ENCODE data around the gene CEACAM18. TPM values are rescaled to one million over a fixed set of nuclear protein-coding genes. Genes with fewer than 3 reads are reported as not detected.
"Not testable (repeated sequence)": the region's sequence is repeated elsewhere in the genome, so short reads cannot be mapped to it uniquely, and the experiment has no call there.

Gene CEACAM18
- not detected in 2 replicates for total RNA-seq (2014; rRNA removed; shearing (Covaris generic); ENCODE audit: low replicate concordance)

- no peaks in the 10 kb centered on the region for H3K36me3 ChIP-seq
- DNase-seq: no peak
- peaks cover 5% of the 10 kb centered on the region for H3K27me3 ChIP-seq
- no peak within 1 kb of the TSS for H3K4me3 ChIP-seq
- no peaks in the 10 kb centered on the region for H3K9me3 ChIP-seq
Measured at GRCh38 chr19:51478381-51479234, at the start of gene CEACAM18. TSS of gene CEACAM18 (plus strand) at chr19:51478539.

GRCh38 chr19:51430221-51430620 lies 48.1 kb upstream of the CEACAM18 start:
- peaks cover 8% of the 10 kb centered on the region; the same call in 1 of the 2 replicates for H3K27me3 ChIP-seq
- no peaks in the 10 kb centered on the region for H3K36me3 ChIP-seq
- no peak overlapping the region for H3K4me3 ChIP-seq
- DNase-seq: no peak
- H3K9me3 ChIP-seq: no peaks in the 10 kb centered on the region

GRCh38 chr19:51431124-51431523 lies 47.2 kb upstream of the CEACAM18 start:
- no peak for DNase-seq
- Histone ChIP-seq H3K4me3 (no peak overlapping the region), H3K27me3 (peaks cover 8% of the 10 kb centered on the region; the same call in 1 of the 2 replicates)

GRCh38 chr19:51433043-51433442 lies 45.3 kb upstream of the CEACAM18 start:
- H3K36me3 ChIP-seq: no peaks in the 10 kb centered on the region
- no peak overlapping the region for H3K4me3 ChIP-seq
- no peak for DNase-seq
- H3K9me3 ChIP-seq: no peaks in the 10 kb centered on the region
- peaks cover 11% of the 10 kb centered on the region; the same call in 1 of the 2 replicates for H3K27me3 ChIP-seq

More at GRCh38 chr19:51431124-51431523, 47.2 kb upstream of the CEACAM18 start:
- no peaks in the 10 kb centered on the region for H3K36me3 ChIP-seq
- H3K9me3 ChIP-seq: no peaks in the 10 kb centered on the region

- Histone ChIP-seq H3K36me3 (no peaks in the 10 kb centered on the region), H3K4me3 (no peak overlapping the region), H3K27me3 (peaks cover 16% of the 10 kb centered on the region; the same call in 1 of the 2 replicates), H3K9me3 (no peaks in the 10 kb centered on the region)
- DNase-seq: no peak
Measured at GRCh38 chr19:51434456-51434855, 43.9 kb upstream of the CEACAM18 start.

- Histone ChIP-seq H3K36me3 (no peaks in the 10 kb centered on the region), H3K4me3 (no peak overlapping the region), H3K27me3 (peaks cover 37% of the 10 kb centered on the region), H3K9me3 (no peaks in the 10 kb centered on the region)
- DNase-seq: no peak
Measured at GRCh38 chr19:51439021-51439465, 39.3 kb upstream of the CEACAM18 start.

GRCh38 chr19:51440052-51440451 lies 38.3 kb upstream of the CEACAM18 start:
- no peak for DNase-seq
- Histone ChIP-seq H3K4me3 (no peak overlapping the region), H3K36me3 (no peaks in the 10 kb centered on the region), H3K27me3 (peaks cover 37% of the 10 kb centered on the region), H3K9me3 (no peaks in the 10 kb centered on the region)

GRCh38 chr19:51440846-51441409 lies 37.4 kb upstream of the CEACAM18 start:
- Histone ChIP-seq H3K27me3 (peaks cover 37% of the 10 kb centered on the region), H3K36me3 (no peaks in the 10 kb centered on the region)
- no peak for DNase-seq

GRCh38 chr19:51441410-51442390 lies 36.6 kb upstream of the CEACAM18 start:
- no peak overlapping the region for H3K4me3 ChIP-seq
- H3K27me3 ChIP-seq: peaks cover 34% of the 10 kb centered on the region
- no peaks in the 10 kb centered on the region for H3K36me3 ChIP-seq
- DNase-seq: no peak
- no peaks in the 10 kb centered on the region for H3K9me3 ChIP-seq

More at GRCh38 chr19:51440846-51441409, 37.4 kb upstream of the CEACAM18 start:
- Histone ChIP-seq H3K9me3 (no peaks in the 10 kb centered on the region), H3K4me3 (no peak overlapping the region)

- H3K36me3 ChIP-seq, H3K4me3 ChIP-seq, H3K27me3 ChIP-seq, DNase-seq, H3K9me3 ChIP-seq: not testable (repeated sequence)
Measured at GRCh38 chr19:51447510-51447909, 30.8 kb upstream of the CEACAM18 start.

- no peaks in the 10 kb centered on the region for H3K36me3 ChIP-seq
- peaks cover 5% of the 10 kb centered on the region for H3K9me3 ChIP-seq
- no peak for DNase-seq
- no peak overlapping the region for H3K4me3 ChIP-seq
- H3K27me3 ChIP-seq: peaks cover 4% of the 10 kb centered on the region
Measured at GRCh38 chr19:51448011-51448410, 30.3 kb upstream of the CEACAM18 start.

GRCh38 chr19:51448411-51449016 lies 29.8 kb upstream of the CEACAM18 start:
- H3K27me3 ChIP-seq: peaks cover 2% of the 10 kb centered on the region
- peaks cover 5% of the 10 kb centered on the region for H3K9me3 ChIP-seq
- no peaks in the 10 kb centered on the region for H3K36me3 ChIP-seq
- no peak for DNase-seq
- H3K4me3 ChIP-seq: no peak overlapping the region

GRCh38 chr19:51450730-51451307 lies 27.5 kb upstream of the CEACAM18 start:
- no peak for DNase-seq
- H3K27me3 ChIP-seq: no peaks in the 10 kb centered on the region; the same call in none of the 2 replicates
- peaks cover 5% of the 10 kb centered on the region for H3K9me3 ChIP-seq
- no peak overlapping the region for H3K4me3 ChIP-seq
- H3K36me3 ChIP-seq: no peaks in the 10 kb centered on the region

- Histone ChIP-seq H3K27me3 (peaks cover 8% of the 10 kb centered on the region), H3K9me3 (no peaks in the 10 kb centered on the region), H3K36me3 (no peaks in the 10 kb centered on the region), H3K4me3 (no peak overlapping the region)
- no peak for DNase-seq
Measured at GRCh38 chr19:51456541-51457290, 21.6 kb upstream of the CEACAM18 start.

- Histone ChIP-seq H3K4me3 (no peak overlapping the region), H3K36me3 (no peaks in the 10 kb centered on the region), H3K9me3 (no peaks in the 10 kb centered on the region), H3K27me3 (peaks cover 8% of the 10 kb centered on the region; the same call in 1 of the 2 replicates)
- DNase-seq: no peak
Measured at GRCh38 chr19:51457351-51458013, 20.9 kb upstream of the CEACAM18 start.
